ENCODE data around the gene LRRN3. TPM values are rescaled to one million over a fixed set of nuclear protein-coding genes. Genes with fewer than 3 reads are reported as not detected.

LRRN3 gene
- total RNA-seq (2014; rRNA removed; shearing (Covaris generic)) (0.23 TPM in 1 of 2 replicates, not detected in the other), polyA plus RNA-seq (2016; fragmentation: Nextera tagmentation; extraction: Ambion mirVana) (0.31 and 0.40 TPM in 2 replicates)
- long read RNA-seq, result 0 reads

DNA sequence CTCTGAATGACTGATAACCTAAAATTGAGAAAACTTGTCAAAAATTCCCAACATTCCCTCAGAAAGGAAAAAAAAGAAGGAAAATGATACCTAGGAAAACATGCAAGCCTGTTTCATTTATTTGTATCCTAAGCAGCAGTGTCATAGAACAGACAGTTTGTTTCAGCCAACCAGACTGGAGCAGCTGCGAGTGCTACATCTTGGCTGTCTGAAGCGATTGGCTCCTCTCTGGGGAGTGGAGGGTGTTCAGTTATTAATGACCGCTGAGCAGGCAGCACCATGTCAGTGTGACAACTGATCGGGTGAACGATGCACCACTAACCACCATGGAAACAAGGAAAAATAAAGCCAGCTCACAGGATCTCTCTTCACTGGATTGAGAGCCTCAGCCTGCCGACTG lies at the start of gene LRRN3:
LRRN3 (plus strand) TSS at position 282 of the 400 bp plus-strand sequence. CDS start 31,646 bp downstream, outside the sequence.
- TF ChIP-seq STAT1 (IDR thresholded peaks at IDR 0.05; ENCODE audit: unreplicated experiment), result no peak
- Histone ChIP-seq H3K4me1 (ENCODE audit: insufficient read depth) (peaks cover 47% of the 10 kb centered on the region), H3K79me2 (replicated peaks; ENCODE audit: insufficient read depth) (no peaks in the 10 kb centered on the region), H4K20me1 (replicated peaks; ENCODE audit: insufficient read depth) (no peaks in the 10 kb centered on the region), H3K4me2 (peak within 1 kb of the TSS; percentile 17), H3K4me3 (no peak within 1 kb of the TSS), H2AFZ (peak within 1 kb of the TSS; percentile 39; the same call in 1 of the 2 replicates), H3F3A (replicated peaks; ENCODE audit: low read depth) (no peaks in the 10 kb centered on the region), H3K27ac (ENCODE audit: low read depth) (no peak within 1 kb of the TSS), H3K27me3 (ENCODE audit: insufficient read depth) (no peaks in the 10 kb centered on the region), H3K36me3 (ENCODE audit: insufficient read depth) (no peaks in the 10 kb centered on the region), H3K9me2 (ENCODE audit: insufficient read depth) (no peaks in the 10 kb centered on the region)
- Mint-ChIP-seq H3K9me3 (no peaks in the 10 kb centered on the region), H3K4me3 (no peak within 1 kb of the TSS), H3K4me1 (peaks cover 50% of the 10 kb centered on the region), H3K36me3 (ENCODE audit: low read depth) (no peaks in the 10 kb centered on the region), H3K27me3 (ENCODE audit: insufficient read depth, low read depth, poor library complexity) (peaks cover 1% of the 10 kb centered on the region), H3K27ac (no peak within 1 kb of the TSS)
- ATAC-seq, result peak; percentile 71
- DNase-seq (ENCODE audit: low spot score), result peak; percentile 25

DNA sequence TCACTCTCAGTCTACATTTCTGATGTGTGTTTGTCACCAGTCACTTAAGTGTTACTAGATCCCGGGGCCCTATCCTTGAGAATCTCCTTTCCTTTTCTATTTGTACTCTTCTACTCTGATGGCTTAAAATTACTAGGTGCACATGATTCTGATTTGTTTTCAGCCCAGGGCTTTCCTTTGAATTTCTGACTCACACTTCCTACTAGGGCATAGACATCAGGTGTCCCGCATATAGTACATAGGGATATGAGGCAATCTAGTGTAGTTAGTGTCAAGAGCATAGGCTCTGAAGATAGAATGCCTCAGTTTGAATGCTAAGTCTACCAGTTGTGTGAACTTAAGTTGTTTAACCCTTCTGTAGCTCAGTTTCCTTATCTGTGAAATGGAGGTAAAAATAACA lies 49.4 kb upstream of the LRRN3 start:
- no peak overlapping the region for H3K4me2 ChIP-seq
- no peak for ATAC-seq
- H3K27ac ChIP-seq (ENCODE audit: low read depth), result no peak overlapping the region
- peaks cover 18% of the 10 kb centered on the region for H3K4me1 Mint-ChIP-seq
- no peak overlapping the region; the same call in 1 of the 2 replicates for H3K27ac Mint-ChIP-seq
- H3K4me3 Mint-ChIP-seq, result no peak overlapping the region
- no peaks in the 10 kb centered on the region for H3K27me3 ChIP-seq (ENCODE audit: insufficient read depth)
- no peak for DNase-seq (ENCODE audit: low spot score)
- H3F3A ChIP-seq (replicated peaks; ENCODE audit: low read depth), result no peaks in the 10 kb centered on the region
- no peaks in the 10 kb centered on the region for H3K27me3 Mint-ChIP-seq (ENCODE audit: insufficient read depth, low read depth, poor library complexity)
- 0 out of 2 replicates have a peak, but pooled peaks cover 6% of the 10 kb centered on the region for H3K4me1 ChIP-seq (ENCODE audit: insufficient read depth)
- no peak overlapping the region for H2AFZ ChIP-seq
- H3K4me3 ChIP-seq, result no peak overlapping the region
- no peaks in the 10 kb centered on the region for H3K9me2 ChIP-seq (ENCODE audit: insufficient read depth)
- no peaks in the 10 kb centered on the region for H3K79me2 ChIP-seq (replicated peaks; ENCODE audit: insufficient read depth)
- no peaks in the 10 kb centered on the region for H3K9me3 Mint-ChIP-seq
- no peaks in the 10 kb centered on the region for H3K36me3 Mint-ChIP-seq (ENCODE audit: low read depth)
- no peaks in the 10 kb centered on the region for H3K36me3 ChIP-seq (ENCODE audit: insufficient read depth)
- no peaks in the 10 kb centered on the region for H4K20me1 ChIP-seq (replicated peaks; ENCODE audit: insufficient read depth)
- TF ChIP-seq CREB1 (CRISPR knock-in tag; IDR thresholded peaks at IDR 0.05; ENCODE audit: low read depth), result no peak
- TF ChIP-seq NANOG (IDR thresholded peaks at IDR 0.05; ENCODE audit: borderline replicate concordance), result no peak
- TF ChIP-seq, protein P1, sequence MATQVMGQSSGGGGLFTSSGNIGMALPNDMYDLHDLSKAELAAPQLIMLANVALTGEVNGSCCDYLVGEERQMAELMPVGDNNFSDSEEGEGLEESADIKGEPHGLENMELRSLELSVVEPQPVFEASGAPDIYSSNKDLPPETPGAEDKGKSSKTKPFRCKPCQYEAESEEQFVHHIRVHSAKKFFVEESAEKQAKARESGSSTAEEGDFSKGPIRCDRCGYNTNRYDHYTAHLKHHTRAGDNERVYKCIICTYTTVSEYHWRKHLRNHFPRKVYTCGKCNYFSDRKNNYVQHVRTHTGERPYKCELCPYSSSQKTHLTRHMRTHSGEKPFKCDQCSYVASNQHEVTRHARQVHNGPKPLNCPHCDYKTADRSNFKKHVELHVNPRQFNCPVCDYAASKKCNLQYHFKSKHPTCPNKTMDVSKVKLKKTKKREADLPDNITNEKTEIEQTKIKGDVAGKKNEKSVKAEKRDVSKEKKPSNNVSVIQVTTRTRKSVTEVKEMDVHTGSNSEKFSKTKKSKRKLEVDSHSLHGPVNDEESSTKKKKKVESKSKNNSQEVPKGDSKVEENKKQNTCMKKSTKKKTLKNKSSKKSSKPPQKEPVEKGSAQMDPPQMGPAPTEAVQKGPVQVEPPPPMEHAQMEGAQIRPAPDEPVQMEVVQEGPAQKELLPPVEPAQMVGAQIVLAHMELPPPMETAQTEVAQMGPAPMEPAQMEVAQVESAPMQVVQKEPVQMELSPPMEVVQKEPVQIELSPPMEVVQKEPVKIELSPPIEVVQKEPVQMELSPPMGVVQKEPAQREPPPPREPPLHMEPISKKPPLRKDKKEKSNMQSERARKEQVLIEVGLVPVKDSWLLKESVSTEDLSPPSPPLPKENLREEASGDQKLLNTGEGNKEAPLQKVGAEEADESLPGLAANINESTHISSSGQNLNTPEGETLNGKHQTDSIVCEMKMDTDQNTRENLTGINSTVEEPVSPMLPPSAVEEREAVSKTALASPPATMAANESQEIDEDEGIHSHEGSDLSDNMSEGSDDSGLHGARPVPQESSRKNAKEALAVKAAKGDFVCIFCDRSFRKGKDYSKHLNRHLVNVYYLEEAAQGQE (IDR thresholded peaks at IDR 0.05; ENCODE audit: unreplicated experiment), result no peak
- TF ChIP-seq EZH2phosphoT487 (IDR thresholded peaks at IDR 0.05; ENCODE audit: unreplicated experiment), result no peak
- no peak for TF ChIP-seq EZH2 (IDR thresholded peaks at IDR 0.05; ENCODE audit: low read depth, unreplicated experiment)
- no peak for TF ChIP-seq ZNF331 (CRISPR knock-in tag; IDR thresholded peaks at IDR 0.05; ENCODE audit: low read depth)
- no peak for TF ChIP-seq POLR2AphosphoS5 (IDR thresholded peaks at IDR 0.05; ENCODE audit: low read depth)
- TF ChIP-seq, protein P2, sequence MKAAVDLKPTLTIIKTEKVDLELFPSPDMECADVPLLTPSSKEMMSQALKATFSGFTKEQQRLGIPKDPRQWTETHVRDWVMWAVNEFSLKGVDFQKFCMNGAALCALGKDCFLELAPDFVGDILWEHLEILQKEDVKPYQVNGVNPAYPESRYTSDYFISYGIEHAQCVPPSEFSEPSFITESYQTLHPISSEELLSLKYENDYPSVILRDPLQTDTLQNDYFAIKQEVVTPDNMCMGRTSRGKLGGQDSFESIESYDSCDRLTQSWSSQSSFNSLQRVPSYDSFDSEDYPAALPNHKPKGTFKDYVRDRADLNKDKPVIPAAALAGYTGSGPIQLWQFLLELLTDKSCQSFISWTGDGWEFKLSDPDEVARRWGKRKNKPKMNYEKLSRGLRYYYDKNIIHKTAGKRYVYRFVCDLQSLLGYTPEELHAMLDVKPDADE (IDR thresholded peaks at IDR 0.05), result no peak
- TF ChIP-seq STAT1 (IDR thresholded peaks at IDR 0.05; ENCODE audit: unreplicated experiment), result no peak
- TF ChIP-seq JUNB (IDR thresholded peaks at IDR 0.05; ENCODE audit: unreplicated experiment), result no peak
- TF ChIP-seq, protein P3, sequence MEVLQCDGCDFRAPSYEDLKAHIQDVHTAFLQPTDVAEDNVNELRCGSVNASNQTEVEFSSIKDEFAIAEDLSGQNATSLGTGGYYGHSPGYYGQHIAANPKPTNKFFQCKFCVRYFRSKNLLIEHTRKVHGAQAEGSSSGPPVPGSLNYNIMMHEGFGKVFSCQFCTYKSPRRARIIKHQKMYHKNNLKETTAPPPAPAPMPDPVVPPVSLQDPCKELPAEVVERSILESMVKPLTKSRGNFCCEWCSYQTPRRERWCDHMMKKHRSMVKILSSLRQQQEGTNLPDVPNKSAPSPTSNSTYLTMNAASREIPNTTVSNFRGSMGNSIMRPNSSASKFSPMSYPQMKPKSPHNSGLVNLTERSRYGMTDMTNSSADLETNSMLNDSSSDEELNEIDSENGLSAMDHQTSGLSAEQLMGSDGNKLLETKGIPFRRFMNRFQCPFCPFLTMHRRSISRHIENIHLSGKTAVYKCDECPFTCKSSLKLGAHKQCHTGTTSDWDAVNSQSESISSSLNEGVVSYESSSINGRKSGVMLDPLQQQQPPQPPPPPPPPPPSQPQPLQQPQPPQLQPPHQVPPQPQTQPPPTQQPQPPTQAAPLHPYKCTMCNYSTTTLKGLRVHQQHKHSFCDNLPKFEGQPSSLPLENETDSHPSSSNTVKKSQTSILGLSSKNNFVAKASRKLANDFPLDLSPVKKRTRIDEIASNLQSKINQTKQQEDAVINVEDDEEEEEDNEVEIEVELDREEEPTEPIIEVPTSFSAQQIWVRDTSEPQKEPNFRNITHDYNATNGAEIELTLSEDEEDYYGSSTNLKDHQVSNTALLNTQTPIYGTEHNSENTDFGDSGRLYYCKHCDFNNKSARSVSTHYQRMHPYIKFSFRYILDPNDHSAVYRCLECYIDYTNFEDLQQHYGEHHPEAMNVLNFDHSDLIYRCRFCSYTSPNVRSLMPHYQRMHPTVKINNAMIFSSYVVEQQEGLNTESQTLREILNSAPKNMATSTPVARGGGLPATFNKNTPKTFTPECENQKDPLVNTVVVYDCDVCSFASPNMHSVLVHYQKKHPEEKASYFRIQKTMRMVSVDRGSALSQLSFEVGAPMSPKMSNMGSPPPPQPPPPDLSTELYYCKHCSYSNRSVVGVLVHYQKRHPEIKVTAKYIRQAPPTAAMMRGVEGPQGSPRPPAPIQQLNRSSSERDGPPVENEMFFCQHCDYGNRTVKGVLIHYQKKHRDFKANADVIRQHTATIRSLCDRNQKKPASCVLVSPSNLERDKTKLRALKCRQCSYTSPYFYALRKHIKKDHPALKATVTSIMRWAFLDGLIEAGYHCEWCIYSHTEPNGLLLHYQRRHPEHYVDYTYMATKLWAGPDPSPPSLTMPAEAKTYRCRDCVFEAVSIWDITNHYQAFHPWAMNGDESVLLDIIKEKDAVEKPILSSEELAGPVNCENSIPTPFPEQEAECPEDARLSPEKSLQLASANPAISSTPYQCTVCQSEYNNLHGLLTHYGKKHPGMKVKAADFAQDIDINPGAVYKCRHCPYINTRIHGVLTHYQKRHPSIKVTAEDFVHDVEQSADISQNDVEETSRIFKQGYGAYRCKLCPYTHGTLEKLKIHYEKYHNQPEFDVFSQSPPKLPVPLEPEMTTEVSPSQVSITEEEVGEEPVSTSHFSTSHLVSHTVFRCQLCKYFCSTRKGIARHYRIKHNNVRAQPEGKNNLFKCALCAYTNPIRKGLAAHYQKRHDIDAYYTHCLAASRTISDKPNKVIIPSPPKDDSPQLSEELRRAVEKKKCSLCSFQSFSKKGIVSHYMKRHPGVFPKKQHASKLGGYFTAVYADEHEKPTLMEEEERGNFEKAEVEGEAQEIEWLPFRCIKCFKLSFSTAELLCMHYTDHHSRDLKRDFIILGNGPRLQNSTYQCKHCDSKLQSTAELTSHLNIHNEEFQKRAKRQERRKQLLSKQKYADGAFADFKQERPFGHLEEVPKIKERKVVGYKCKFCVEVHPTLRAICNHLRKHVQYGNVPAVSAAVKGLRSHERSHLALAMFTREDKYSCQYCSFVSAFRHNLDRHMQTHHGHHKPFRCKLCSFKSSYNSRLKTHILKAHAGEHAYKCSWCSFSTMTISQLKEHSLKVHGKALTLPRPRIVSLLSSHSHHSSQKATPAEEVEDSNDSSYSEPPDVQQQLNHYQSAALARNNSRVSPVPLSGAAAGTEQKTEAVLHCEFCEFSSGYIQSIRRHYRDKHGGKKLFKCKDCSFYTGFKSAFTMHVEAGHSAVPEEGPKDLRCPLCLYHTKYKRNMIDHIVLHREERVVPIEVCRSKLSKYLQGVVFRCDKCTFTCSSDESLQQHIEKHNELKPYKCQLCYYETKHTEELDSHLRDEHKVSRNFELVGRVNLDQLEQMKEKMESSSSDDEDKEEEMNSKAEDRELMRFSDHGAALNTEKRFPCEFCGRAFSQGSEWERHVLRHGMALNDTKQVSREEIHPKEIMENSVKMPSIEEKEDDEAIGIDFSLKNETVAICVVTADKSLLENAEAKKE (CRISPR knock-in tag; IDR thresholded peaks at IDR 0.05), result no peak

All from GM23338 (cell line).